ENCODE results near the gene C4orf51. TPM values are rescaled to one million over a fixed set of nuclear protein-coding genes. Genes with fewer than 3 reads are reported as not detected.

C4orf51 gene
- total and polyA plus RNA-seq, 8 donors = not detected

GRCh38 chr4:145775406-145775805 is 95.5 kb downstream of the C4orf51 start:
- H3K4me1 ChIP-seq = no peaks in the 10 kb centered on the region
- H3K4me3 ChIP-seq = no peak overlapping the region
- H3K27ac ChIP-seq = no peak overlapping the region
- no peaks in the 10 kb centered on the region for H3K27me3 ChIP-seq
- WGBS, 5 donors = 94 to 99% (median 96%) methylated on average over 3 of the region's 3 CpGs
- peaks cover 11 to 76% (median 39%) of the 10 kb centered on the region in 4 donors for H3K36me3 ChIP-seq
- no peak for DNase-seq
- intact Hi-C loops (cut with DNase I; ENCODE audit: low total_unique reads) = no loop called here
- no peak for TF ChIP-seq POLR2A (IDR thresholded peaks at IDR 0.05)
- TF ChIP-seq CTCF (IDR thresholded peaks at IDR 0.05) = no peak
- TF ChIP-seq EP300 (IDR thresholded peaks at IDR 0.05) = no peak
- no peak for TF ChIP-seq POLR2AphosphoS5 (IDR thresholded peaks at IDR 0.05)
- no peaks in the 10 kb centered on the region for H3K9me3 ChIP-seq

GRCh38 chr4:145776208-145776607 is 96.3 kb downstream of the C4orf51 start:
- Histone ChIP-seq H3K27ac (no peak overlapping the region), H3K9me3 (no peaks in the 10 kb centered on the region), H3K4me3 (no peak overlapping the region), H3K4me1 (no peaks in the 10 kb centered on the region), H3K36me3 (peaks cover 11 to 70% (median 39%) of the 10 kb centered on the region in 4 donors), H3K27me3 (no peaks in the 10 kb centered on the region)
- no peak for TF ChIP-seq POLR2AphosphoS5 (IDR thresholded peaks at IDR 0.05)
- no peak for TF ChIP-seq EP300 (IDR thresholded peaks at IDR 0.05)
- TF ChIP-seq CTCF (IDR thresholded peaks at IDR 0.05) = no peak
- no peak for TF ChIP-seq POLR2A (IDR thresholded peaks at IDR 0.05)
- no peak for DNase-seq
- intact Hi-C loops (cut with DNase I; ENCODE audit: low total_unique reads) = no loop called here
- 93 to 97% (median 95%) methylated on average over 4 of the region's 4 CpGs for WGBS, 5 donors

GRCh38 chr4:145779319-145779801 is 99.4 kb downstream of the C4orf51 start:
- Histone ChIP-seq H3K36me3 (peaks cover 0 to 44% (median 23%) of the 10 kb centered on the region in 4 donors), H3K27ac (no peak overlapping the region), H3K4me1 (no peaks in the 10 kb centered on the region), H3K9me3 (no peaks in the 10 kb centered on the region), H3K4me3 (no peak overlapping the region), H3K27me3 (no peaks in the 10 kb centered on the region)
- WGBS, 5 donors = 80 to 90% (median 83%) methylated on average over 8 of the region's 8 CpGs
- DNase-seq = no peak
- no peak for TF ChIP-seq POLR2A (IDR thresholded peaks at IDR 0.05)
- TF ChIP-seq POLR2AphosphoS5 (IDR thresholded peaks at IDR 0.05) = no peak
- no peak for TF ChIP-seq CTCF (IDR thresholded peaks at IDR 0.05)
- no peak for TF ChIP-seq EP300 (IDR thresholded peaks at IDR 0.05)
- intact Hi-C loops (cut with DNase I; ENCODE audit: low total_unique reads) = no loop called here

GRCh38 chr4:145781351-145781750 is 101.4 kb downstream of the C4orf51 start:
- DNase-seq = no peak
- Histone ChIP-seq H3K36me3 (peaks cover 0 to 24% (median 6%) of the 10 kb centered on the region in 4 donors), H3K4me3 (no peak overlapping the region), H3K27ac (no peak overlapping the region), H3K9me3 (no peaks in the 10 kb centered on the region), H3K27me3 (no peaks in the 10 kb centered on the region), H3K4me1 (no peaks in the 10 kb centered on the region)
- intact Hi-C loops (cut with DNase I; ENCODE audit: low total_unique reads) = no loop called here
- TF ChIP-seq POLR2AphosphoS5 (IDR thresholded peaks at IDR 0.05) (no peak), EP300 (IDR thresholded peaks at IDR 0.05) (no peak), CTCF (IDR thresholded peaks at IDR 0.05) (no peak), POLR2A (IDR thresholded peaks at IDR 0.05) (no peak)
- WGBS, 5 donors = 76 to 88% (median 80%) methylated on average over 2 of the region's 2 CpGs

Other genes starting within 250 kb of the C4orf51 start
- 10 to 100 TPM in 4 of 5 donors, 1 to 10 TPM in 1; 9.3 to 50.5 (median 21.0) TPM for gene SMAD1, start 198.3 kb upstream of the C4orf51 start, total RNA-seq
- 10 to 100 TPM in 1 of 3 donors, 1 to 10 TPM in 2; 3.6 to 10.8 (median 7.4) TPM for gene SMAD1, start 198.3 kb upstream of the C4orf51 start, polyA plus RNA-seq
- 10 to 100 TPM in 1 of 5 donors, 1 to 10 TPM in 2, under 1 TPM in 2; 0.29 to 13.2 (median 3.1) TPM for gene MMAA, start 60.8 kb upstream of the C4orf51 start, total RNA-seq
- 10 to 100 TPM in 1 of 3 donors, 1 to 10 TPM in 2; 6.2 to 12.5 (median 7.9) TPM for gene MMAA, start 60.8 kb upstream of the C4orf51 start, polyA plus RNA-seq